Mesenchymal stem cell (in vitro differentiated cells and primary cell): ENCODE measurements around the gene B4GALT4. TPM values are rescaled to one million over a fixed set of nuclear protein-coding genes. Genes with fewer than 3 reads are reported as not detected.
A peak's percentile ranks its signal among the peaks of the same experiment; 100 is the strongest.

Experiments used
- DNase-seq: peaks from one replicate; pipeline ENCODE4 v3.0.0-alpha.2; 2013
- H2AFZ ChIP-seq: one replicate; pipeline ENCODE4 v1.6.1; 2013; ENCODE audit warnings: low read depth, mild to moderate bottlenecking, control low read depth, inconsistent platforms, low read length, moderate library complexity
- H2AK5ac ChIP-seq: 2 replicates; pipeline ENCODE4 v1.6.1; 2013; ENCODE audit warnings: low read length, moderate library complexity, mild to moderate bottlenecking, inconsistent platforms; ENCODE audit not compliant: severe bottlenecking
- H2BK120ac ChIP-seq: one replicate; pipeline ENCODE4 v1.6.1; 2013; ENCODE audit warnings: low read depth, mild to moderate bottlenecking, inconsistent platforms, low read length, moderate library complexity
- H2BK12ac ChIP-seq, 2 experiments: one replicate each; pipeline ENCODE4 v1.6.1; 2013; ENCODE audit warnings: inconsistent platforms in 2 of 2, low read length in 2 of 2, mild to moderate bottlenecking in 2 of 2, moderate library complexity in 2 of 2, control low read depth in 1 of 2
- H2BK15ac ChIP-seq: one replicate; pipeline ENCODE4 v1.6.1; 2013; ENCODE audit warnings: mild to moderate bottlenecking, low read depth, inconsistent platforms; ENCODE audit not compliant: poor library complexity, severe bottlenecking
- H2BK5ac ChIP-seq: 2 replicates; pipeline ENCODE4 v1.6.1; 2013; ENCODE audit warnings: low read depth, mild to moderate bottlenecking, low read length, control low read depth, inconsistent platforms; ENCODE audit not compliant: poor library complexity, severe bottlenecking
- H3K14ac ChIP-seq, 2 experiments: one replicate each; pipeline ENCODE4 v1.6.1; 2013; ENCODE audit warnings: inconsistent platforms in 2 of 2, low read length in 2 of 2, control low read depth in 1 of 2, mild to moderate bottlenecking in 1 of 2, moderate library complexity in 1 of 2
- H3K18ac ChIP-seq, 2 experiments: one replicate each; pipeline ENCODE4 v1.6.1; 2013; ENCODE audit warnings: inconsistent platforms in 2 of 2, low read length in 2 of 2, control low read depth in 1 of 2, low read depth in 1 of 2, mild to moderate bottlenecking in 1 of 2
- H3K23ac ChIP-seq, 2 experiments: one replicate each; pipeline ENCODE4 v1.6.1; 2013; ENCODE audit warnings: inconsistent platforms in 2 of 2, low read length in 2 of 2, mild to moderate bottlenecking in 2 of 2, moderate library complexity in 2 of 2, control low read depth in 1 of 2
- H3K27ac ChIP-seq: 2 replicates; pipeline ENCODE4 v1.5.1; 2013; ENCODE audit warnings: mild to moderate bottlenecking, moderate library complexity, low read length, control low read depth, inconsistent platforms; ENCODE audit not compliant: poor library complexity, severe bottlenecking
- H3K27me3 ChIP-seq, 2 experiments: 2 replicates each; pipeline versions ENCODE4 v1.6.1 to v1.7.0; 2013; ENCODE audit warnings: low read length in 2 of 2, mild to moderate bottlenecking in 2 of 2, moderate library complexity in 2 of 2, control low read depth in 1 of 2, inconsistent platforms in 1 of 2; ENCODE audit not compliant: control insufficient read depth in 1 of 2, insufficient read depth in 1 of 2
- H3K36me3 ChIP-seq, 2 experiments: 2 replicates each; pipeline versions ENCODE4 v1.6.1 to v1.7.0; 2013; ENCODE audit warnings: low read length in 2 of 2, control low read depth in 1 of 2, inconsistent platforms in 1 of 2, low read depth in 1 of 2, mild to moderate bottlenecking in 1 of 2; ENCODE audit not compliant: insufficient read depth in 2 of 2, control insufficient read depth in 1 of 2
- H3K4ac ChIP-seq, 2 experiments: one replicate each; pipeline ENCODE4 v1.6.1; 2013; ENCODE audit warnings: inconsistent platforms in 2 of 2, low read length in 2 of 2, mild to moderate bottlenecking in 2 of 2, moderate library complexity in 2 of 2, control low read depth in 1 of 2, low read depth in 1 of 2
- H3K4me1 ChIP-seq: 2 replicates; pipeline ENCODE4 v1.6.1; 2013; ENCODE audit warnings: low read depth, low read length, control low read depth; ENCODE audit not compliant: control insufficient read depth, insufficient read depth
- H3K4me2 ChIP-seq: 2 replicates; pipeline ENCODE4 v1.6.1; 2013; ENCODE audit warnings: low read length, mild to moderate bottlenecking, inconsistent platforms; ENCODE audit not compliant: poor library complexity, severe bottlenecking
- H3K4me3 ChIP-seq, 2 experiments: 2 replicates each; pipeline versions ENCODE4 v1.5.1 to v1.7.0; 2013; ENCODE audit warnings: low read length in 2 of 2, mild to moderate bottlenecking in 2 of 2, control low read depth in 1 of 2, low read depth in 1 of 2; ENCODE audit not compliant: insufficient read depth in 1 of 2
- H3K79me1 ChIP-seq: replicated peaks from 2 replicates; pipeline ENCODE4 v1.6.1; 2013; ENCODE audit warnings: mild to moderate bottlenecking, control low read depth, low read length, inconsistent platforms; ENCODE audit not compliant: poor library complexity, severe bottlenecking
- H3K9ac ChIP-seq: 2 replicates; pipeline ENCODE4 v1.7.0; 2013; ENCODE audit warnings: mild to moderate bottlenecking, low read length, moderate library complexity
- H3K9me3 ChIP-seq: 2 replicates; pipeline ENCODE4 v1.7.0; 2013; ENCODE audit warnings: mild to moderate bottlenecking, low read length; ENCODE audit not compliant: control insufficient read depth
- H4K8ac ChIP-seq: one replicate; pipeline ENCODE4 v1.6.1; 2013; ENCODE audit warnings: inconsistent platforms, mild to moderate bottlenecking, low read length, moderate library complexity
- H4K91ac ChIP-seq: one replicate; pipeline ENCODE4 v1.6.1; 2013; ENCODE audit warnings: mild to moderate bottlenecking, low read length, inconsistent platforms
- WGBS: methylation state at CpG from one replicate; pipeline ENCODE4 v1.1.7; 2013; ENCODE audit warnings: mixed read lengths; 5-methylcytosine and 5-hydroxymethylcytosine counted together
- polyA plus RNA-seq, 2 experiments: library from polyadenylated mRNA; stranded (reverse); fragments of 200-250 nt; gene quantifications; one replicate each; pipeline ENCODE4 v1.2.3, GENCODE V29; 2013

B4GALT4 gene, protein sequence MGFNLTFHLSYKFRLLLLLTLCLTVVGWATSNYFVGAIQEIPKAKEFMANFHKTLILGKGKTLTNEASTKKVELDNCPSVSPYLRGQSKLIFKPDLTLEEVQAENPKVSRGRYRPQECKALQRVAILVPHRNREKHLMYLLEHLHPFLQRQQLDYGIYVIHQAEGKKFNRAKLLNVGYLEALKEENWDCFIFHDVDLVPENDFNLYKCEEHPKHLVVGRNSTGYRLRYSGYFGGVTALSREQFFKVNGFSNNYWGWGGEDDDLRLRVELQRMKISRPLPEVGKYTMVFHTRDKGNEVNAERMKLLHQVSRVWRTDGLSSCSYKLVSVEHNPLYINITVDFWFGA
- 27.2 TPM for polyA plus RNA-seq (2013, experiment 1 of 2)
- polyA plus RNA-seq (2013, experiment 2 of 2), result 27.4 TPM

DNA sequence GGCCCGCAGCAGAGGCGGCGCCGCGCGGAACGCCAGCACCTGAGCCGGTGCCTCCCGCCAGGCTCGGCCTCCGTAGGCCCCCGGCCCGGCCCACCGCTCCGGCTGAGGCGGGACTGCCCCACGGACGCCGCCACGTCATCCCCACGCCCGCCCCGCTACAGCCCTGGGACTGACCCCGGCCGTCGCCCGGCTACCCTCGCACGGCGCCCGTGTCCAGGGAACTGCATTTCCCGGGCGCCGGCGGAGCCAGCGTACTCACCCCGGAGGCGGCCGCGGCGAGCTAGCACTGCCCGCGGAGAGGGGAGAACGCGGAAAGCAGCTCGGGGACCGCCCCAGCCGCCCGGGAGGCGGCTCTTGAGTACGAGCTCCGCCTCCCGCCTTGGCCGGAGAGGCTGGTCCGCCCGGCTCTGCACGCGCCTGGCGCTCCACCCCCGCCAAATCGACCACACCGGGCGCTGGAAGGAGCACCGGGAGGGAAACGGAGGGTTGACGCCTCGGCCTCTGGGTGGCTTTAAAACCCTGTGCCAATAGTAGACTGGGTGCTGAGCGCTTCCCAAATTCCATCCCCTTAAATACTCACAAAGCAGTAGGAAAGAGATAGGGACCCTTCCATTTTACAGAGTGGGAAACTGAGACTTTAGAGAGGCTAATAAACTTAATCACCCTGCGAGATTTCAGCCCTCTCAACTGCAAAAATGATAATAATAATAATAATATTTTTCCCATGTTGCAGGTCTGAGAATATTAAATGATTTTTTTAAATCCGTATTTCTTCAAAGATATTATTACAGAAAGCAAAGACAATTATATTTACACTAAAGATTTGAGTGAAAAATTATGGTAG lies at the start of gene B4GALT4:
TSS of gene B4GALT4 (minus strand) at position 288 of the 844 bp plus-strand sequence. CDS start 10,779 bp downstream, outside the sequence.
- peak; percentile 91 for DNase-seq
- 1% methylated on average over 54 of the region's 70 CpGs for WGBS

DNA sequence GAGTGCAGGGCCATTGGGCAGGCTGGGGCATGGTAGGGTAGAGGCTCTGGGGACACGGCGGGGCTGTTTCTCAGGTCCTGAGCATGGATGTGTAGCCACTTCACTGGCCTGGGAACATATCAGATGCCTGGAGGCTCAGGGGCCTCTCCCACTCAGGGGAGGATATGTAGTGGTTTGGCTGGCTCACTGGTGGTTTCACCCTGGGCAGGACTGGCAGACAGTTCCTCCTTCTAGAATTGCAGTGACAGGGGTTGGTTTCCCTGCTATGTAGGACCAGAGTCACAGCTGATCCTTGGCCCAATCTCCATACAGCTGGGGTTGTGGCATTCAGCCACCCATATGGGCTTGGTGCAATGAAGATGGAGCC lies 48.7 kb upstream of the B4GALT4 start:
- Histone ChIP-seq H3K36me3 (no peaks in the 10 kb centered on the region), H3K27me3 (no peaks in the 10 kb centered on the region), H3K18ac (no peak overlapping the region), H4K8ac (no peak overlapping the region), H2BK15ac (no peak overlapping the region), H3K9me3 (peaks cover 24% of the 10 kb centered on the region), H3K4me1 (peaks cover 2% of the 10 kb centered on the region), H3K23ac (no peak overlapping the region), H2BK120ac (no peak overlapping the region), H3K4me3 (no peak overlapping the region), H3K9ac (no peak overlapping the region), H2AFZ (no peak overlapping the region), H3K79me1 (no peaks in the 10 kb centered on the region), H2BK5ac (no peak overlapping the region), H3K27ac (no peak overlapping the region), H4K91ac (no peak overlapping the region), H3K14ac (no peak overlapping the region), H3K4me2 (no peak overlapping the region), H2BK12ac (no peak overlapping the region), H3K4ac (no peak overlapping the region), H2AK5ac (no peak overlapping the region)
- DNase-seq, result no peak
- 94% methylated on average over 2 of the region's 2 CpGs for WGBS

More for the DNA sequence above, at the start of gene B4GALT4:
- peak within 1 kb of the TSS; percentile 15 for H4K91ac ChIP-seq
- peak within 1 kb of the TSS; percentile 81 to 95 for H3K4me3 ChIP-seq
- peak within 1 kb of the TSS; percentile 73 to 86 for H3K18ac ChIP-seq
- peaks cover 3% of the 10 kb centered on the region for H3K4me1 ChIP-seq
- H3K14ac ChIP-seq, result peak within 1 kb of the TSS; percentile 26 to 71
- H2BK5ac ChIP-seq, result peak within 1 kb of the TSS; percentile 95
- H4K8ac ChIP-seq, result peak within 1 kb of the TSS; percentile 81
- peak within 1 kb of the TSS; percentile 94 for H3K4me2 ChIP-seq
- H3K27ac ChIP-seq, result peak within 1 kb of the TSS; percentile 79
- H3K9me3 ChIP-seq, result no peaks in the 10 kb centered on the region
- peaks cover 3 to 9% of the 10 kb centered on the region in 2 experiments for H3K36me3 ChIP-seq
- peak within 1 kb of the TSS; percentile 77 for H2BK15ac ChIP-seq
- H2BK12ac ChIP-seq, result no peak within 1 kb of the TSS
- no peaks in the 10 kb centered on the region for H3K27me3 ChIP-seq
- H2AK5ac ChIP-seq, result peak within 1 kb of the TSS; percentile 42
- H2BK120ac ChIP-seq, result peak within 1 kb of the TSS; percentile 95
- H3K79me1 ChIP-seq, result peaks cover 3% of the 10 kb centered on the region
- peak within 1 kb of the TSS in 1 of 2 experiments; percentile 80 for H3K23ac ChIP-seq
- peak within 1 kb of the TSS; percentile 77 for H2AFZ ChIP-seq
- peak within 1 kb of the TSS; percentile 71 to 75 for H3K4ac ChIP-seq
- peak within 1 kb of the TSS; percentile 98 for H3K9ac ChIP-seq

DNA sequence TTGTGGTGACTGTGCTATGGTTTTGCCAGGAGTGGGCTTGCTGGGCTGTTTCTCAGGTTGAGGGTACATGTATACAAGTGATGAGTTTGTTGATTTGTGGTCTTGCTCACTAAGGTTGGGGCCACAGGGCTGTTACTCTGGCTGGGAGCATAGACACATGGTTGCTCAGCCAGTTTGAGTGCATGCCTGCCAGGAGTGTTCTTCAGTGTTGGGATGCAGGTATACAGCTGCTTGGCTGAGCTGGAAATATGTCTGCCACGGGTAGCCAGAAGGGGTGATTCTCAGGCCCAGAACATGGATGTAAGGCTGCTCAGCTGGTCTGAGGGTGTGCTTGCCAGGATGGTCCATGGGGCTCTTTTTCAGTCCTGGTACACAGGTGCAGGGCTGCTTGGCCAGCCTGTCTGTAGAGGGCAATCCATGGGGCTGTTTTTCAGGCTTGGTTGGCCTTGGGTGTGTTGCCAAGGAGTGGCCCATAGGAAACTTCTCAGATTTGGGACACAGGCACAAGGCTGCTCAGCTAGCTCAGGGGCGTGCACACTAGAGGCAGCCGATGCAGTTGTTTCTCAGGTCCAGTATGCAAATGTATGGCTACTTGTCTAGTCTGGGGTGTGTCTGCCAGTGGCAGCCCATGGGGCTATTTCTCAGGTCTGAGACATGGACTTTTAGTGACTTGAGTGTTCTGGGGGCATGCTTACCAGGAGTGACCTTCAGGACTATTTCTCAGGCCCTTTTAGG lies 48.2 kb upstream of the B4GALT4 start:
- Histone ChIP-seq H3K4ac (no peak overlapping the region), H3K4me3 (no peak overlapping the region), H3K36me3 (no peaks in the 10 kb centered on the region), H3K14ac (no peak overlapping the region), H2BK15ac (no peak overlapping the region), H3K27ac (no peak overlapping the region), H2AFZ (no peak overlapping the region), H2BK120ac (no peak overlapping the region), H2BK5ac (no peak overlapping the region), H3K79me1 (no peaks in the 10 kb centered on the region), H3K27me3 (no peaks in the 10 kb centered on the region), H4K8ac (no peak overlapping the region), H3K9ac (no peak overlapping the region), H3K18ac (no peak overlapping the region), H3K23ac (no peak overlapping the region), H3K4me1 (peaks cover 2% of the 10 kb centered on the region), H2BK12ac (no peak overlapping the region), H4K91ac (no peak overlapping the region), H3K4me2 (no peak overlapping the region), H3K9me3 (peaks cover 24% of the 10 kb centered on the region), H2AK5ac (no peak overlapping the region)
- DNase-seq, result no peak
- 91% methylated on average over 3 of the region's 3 CpGs for whole genome bisulfite sequencing
